ENCODE measurements around the gene CERK. TPM values are rescaled to one million over a fixed set of nuclear protein-coding genes. Genes with fewer than 3 reads are reported as not detected.

The CERK gene
- total and polyA plus RNA-seq, 2 of the 13 experiments (the other 11 are each of a cell fraction or from before 2014, with no cell fraction given): 40.3 to 41.9 TPM

DNA sequence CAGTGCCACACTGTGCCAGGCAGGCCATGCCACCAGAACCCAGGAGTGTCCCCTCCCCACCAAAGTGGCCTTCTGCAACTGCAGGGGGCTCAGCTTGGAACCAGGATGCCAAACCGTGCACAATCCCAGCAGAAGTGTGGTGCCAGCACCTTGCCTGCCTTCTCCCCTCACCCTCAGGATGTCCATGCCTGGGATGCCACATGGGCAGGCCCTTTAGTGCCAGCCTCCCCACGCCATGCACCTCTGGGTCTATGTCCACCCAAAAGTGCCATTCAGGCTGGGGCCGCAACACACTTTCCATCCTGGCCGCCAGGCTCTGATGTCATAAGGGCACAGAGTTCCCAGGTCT is 15.7 kb upstream of the CERK start:
- peak overlapping the region; percentile 78 for H3K27ac ChIP-seq (ENCODE audit: extremely low read length, insufficient read depth, low read length)
- H3K9ac ChIP-seq (ENCODE audit: insufficient read depth, low read depth, low read length): peak overlapping the region; percentile 63
- H3K36me3 ChIP-seq (replicated peaks in 1 of 2; ENCODE audit: control insufficient read depth in 1 of 2, insufficient read depth in 2 of 2, low read length in 2 of 2): no peaks in the 10 kb centered on the region
- H2AFZ ChIP-seq (ENCODE audit: low read length): no peak overlapping the region
- no TSS peak for BruUV-seq (replicated peaks)
- no peaks in the 10 kb centered on the region for H4K20me1 ChIP-seq (ENCODE audit: insufficient read depth, low read length)
- 73% methylated on average over 2 of the region's 4 CpGs for WGBS (ENCODE audit: low lambda C conversion rate)
- H3K27me3 ChIP-seq (ENCODE audit: control insufficient read depth in 1 of 2, insufficient read depth in 2 of 2, low read length in 2 of 2): peaks cover 0 to 2% of the 10 kb centered on the region in 2 experiments; a peak in 2 of 5 replicates
- FAIRE-seq: no peak
- H3K9me3 ChIP-seq (ENCODE audit: low read length): peaks cover 8% of the 10 kb centered on the region
- CTCF ChIA-PET (ENCODE audit: low intra/inter-chr PET ratio, low total read pairs): no interaction called here
- intact Hi-C loops (cut with micrococcal nuclease; ENCODE audit: unreplicated experiment) (loop anchor here (2.0 kb wide), 1 partner anchor 15 kb away; the partner anchor contains the start of gene CERK), in situ Hi-C loops (cut with HindIII; ENCODE audit: extremely low pct_ligation_motif_present, low pct_unique_long_range_greater_than_20kb) (no loop called here)
- ATAC-seq: no peak
- DNase-seq (ENCODE audit: low spot score): no peak
- H3K4me3 ChIP-seq (replicated peaks in 1 of 3; ENCODE audit: insufficient read depth in 1 of 3, low read depth in 2 of 3, low read length in 3 of 3): peak overlapping the region; percentile 0 to 51 (median 12); a peak in 4 of 6 replicates
- H3K79me2 ChIP-seq (ENCODE audit: insufficient read depth, low read length): no peaks in the 10 kb centered on the region
- POLR2A ChIA-PET: interaction anchor here (0.6 to 3.1 kb wide), 12 partner anchors 9 to 192 kb away, joined by 3 to 42 read pairs (median 6); partner anchors contain the start of gene TBC1D22A
- peaks cover 58% of the 10 kb centered on the region for H3K4me1 ChIP-seq (ENCODE audit: insufficient read depth, low read length)
- H3K4me2 ChIP-seq (ENCODE audit: low read depth, low read length): peak overlapping the region; percentile 79
- TF ChIP-seq, protein P1, sequence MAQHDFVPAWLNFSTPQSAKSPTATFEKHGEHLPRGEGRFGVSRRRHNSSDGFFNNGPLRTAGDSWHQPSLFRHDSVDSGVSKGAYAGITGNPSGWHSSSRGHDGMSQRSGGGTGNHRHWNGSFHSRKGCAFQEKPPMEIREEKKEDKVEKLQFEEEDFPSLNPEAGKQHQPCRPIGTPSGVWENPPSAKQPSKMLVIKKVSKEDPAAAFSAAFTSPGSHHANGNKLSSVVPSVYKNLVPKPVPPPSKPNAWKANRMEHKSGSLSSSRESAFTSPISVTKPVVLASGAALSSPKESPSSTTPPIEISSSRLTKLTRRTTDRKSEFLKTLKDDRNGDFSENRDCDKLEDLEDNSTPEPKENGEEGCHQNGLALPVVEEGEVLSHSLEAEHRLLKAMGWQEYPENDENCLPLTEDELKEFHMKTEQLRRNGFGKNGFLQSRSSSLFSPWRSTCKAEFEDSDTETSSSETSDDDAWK (CRISPR knock-in tag; IDR thresholded peaks at IDR 0.05): no peak
- TF ChIP-seq MXI1 (IDR thresholded peaks at IDR 0.05; ENCODE audit: borderline replicate concordance, low read depth, low read length) (no peak), SOX5 (CRISPR knock-in tag; IDR thresholded peaks at IDR 0.05; ENCODE audit: borderline replicate concordance) (no peak), ZNF557 (CRISPR knock-in tag; IDR thresholded peaks at IDR 0.05) (no peak), ZMYM4 (CRISPR knock-in tag; IDR thresholded peaks at IDR 0.05) (no peak), ZNF136 (CRISPR knock-in tag; IDR thresholded peaks at IDR 0.05; ENCODE audit: low read depth) (no peak), ZNF7 (CRISPR knock-in tag; IDR thresholded peaks at IDR 0.05) (no peak), ZNF775 (CRISPR knock-in tag; IDR thresholded peaks at IDR 0.05; ENCODE audit: borderline replicate concordance) (no peak), IKZF4 (CRISPR knock-in tag; IDR thresholded peaks at IDR 0.05; ENCODE audit: borderline replicate concordance, low read depth, not compliant biosample characterization) (peak; percentile 17), GZF1 (CRISPR knock-in tag; IDR thresholded peaks at IDR 0.05) (no peak), MEIS2 (CRISPR knock-in tag; IDR thresholded peaks at IDR 0.05) (no peak), SETDB1 (CRISPR knock-in tag; IDR thresholded peaks at IDR 0.05; ENCODE audit: borderline replicate concordance) (no peak), ZNF33B (CRISPR knock-in tag; IDR thresholded peaks at IDR 0.05) (no peak), HIVEP1 (CRISPR knock-in tag; IDR thresholded peaks at IDR 0.05) (peak; percentile 7; the same call in 1 of the 2 replicates)
- TF ChIP-seq, protein P2, sequence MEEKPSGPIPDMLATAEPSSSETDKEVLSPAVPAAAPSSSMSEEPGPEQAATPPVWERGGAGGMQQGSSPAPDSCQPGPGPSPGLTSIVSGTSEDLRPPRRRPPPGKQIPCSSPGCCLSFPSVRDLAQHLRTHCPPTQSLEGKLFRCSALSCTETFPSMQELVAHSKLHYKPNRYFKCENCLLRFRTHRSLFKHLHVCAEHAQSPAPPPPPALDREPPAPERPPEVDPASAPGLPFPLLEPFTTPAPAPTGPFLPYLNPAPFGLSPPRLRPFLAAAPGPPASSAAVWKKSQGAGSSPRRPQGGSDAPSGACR (CRISPR knock-in tag; IDR thresholded peaks at IDR 0.05): peak; percentile 4; the same call in 1 of the 2 replicates
- TF ChIP-seq, protein P3, sequence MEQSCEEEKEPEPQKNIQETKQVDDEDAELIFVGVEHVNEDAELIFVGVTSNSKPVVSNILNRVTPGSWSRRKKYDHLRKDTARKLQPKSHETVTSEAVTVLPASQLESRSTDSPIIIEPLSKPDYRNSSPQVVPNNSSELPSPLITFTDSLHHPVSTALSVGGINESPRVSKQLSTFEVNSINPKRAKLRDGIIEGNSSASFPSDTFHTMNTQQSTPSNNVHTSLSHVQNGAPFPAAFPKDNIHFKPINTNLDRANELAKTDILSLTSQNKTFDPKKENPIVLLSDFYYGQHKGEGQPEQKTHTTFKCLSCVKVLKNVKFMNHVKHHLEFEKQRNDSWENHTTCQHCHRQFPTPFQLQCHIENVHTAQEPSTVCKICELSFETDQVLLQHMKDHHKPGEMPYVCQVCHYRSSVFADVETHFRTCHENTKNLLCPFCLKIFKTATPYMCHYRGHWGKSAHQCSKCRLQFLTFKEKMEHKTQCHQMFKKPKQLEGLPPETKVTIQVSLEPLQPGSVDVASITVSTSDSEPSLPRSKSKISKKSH (CRISPR knock-in tag; IDR thresholded peaks at IDR 0.05; ENCODE audit: borderline replicate concordance): no peak

Measured in HepG2 (cell line).